GM21717 (cell line): Measurements from ENCODE around the gene NPBWR2.

Experiments used
- ATAC-seq: cut with Tn5 transposase; IDR thresholded peaks from one replicate; pipeline ENCODE4 v1.9.1; 2021; ENCODE audit warnings: mild to moderate bottlenecking, moderate library complexity; ENCODE audit not compliant: unreplicated experiment

NPBWR2 gene

GRCh38 chr20:64074963-64075362, 32.4 kb downstream of the NPBWR2 start:
- no peak for ATAC-seq

GRCh38 chr20:64074184-64074789, 33.1 kb downstream of the NPBWR2 start:
- ATAC-seq = no peak

GRCh38 chr20:64073476-64074183, 33.7 kb downstream of the NPBWR2 start:
- no peak for ATAC-seq

GRCh38 chr20:64072498-64073063, 34.8 kb downstream of the NPBWR2 start:
- no peak for ATAC-seq

- ATAC-seq = no peak
Observed at GRCh38 chr20:64071341-64072332, 35.7 kb downstream of the NPBWR2 start.

- ATAC-seq = no peak
Observed at GRCh38 chr20:64070244-64070993, 36.9 kb downstream of the NPBWR2 start.

- no peak for ATAC-seq
Observed at GRCh38 chr20:64069614-64070243, 37.6 kb downstream of the NPBWR2 start.

- no peak for ATAC-seq
Observed at GRCh38 chr20:64069209-64069613, 38.2 kb downstream of the NPBWR2 start.

GRCh38 chr20:64068386-64069208, 38.8 kb downstream of the NPBWR2 start:
- ATAC-seq = no peak

GRCh38 chr20:64067733-64068307, 39.5 kb downstream of the NPBWR2 start:
- ATAC-seq = no peak

GRCh38 chr20:64067005-64067632, 40.2 kb downstream of the NPBWR2 start:
- no peak for ATAC-seq

GRCh38 chr20:64065974-64066343, 41.4 kb downstream of the NPBWR2 start:
- ATAC-seq = no peak

GRCh38 chr20:64065062-64065973, 42.0 kb downstream of the NPBWR2 start:
- ATAC-seq = no peak

GRCh38 chr20:64064145-64064698, 43.1 kb downstream of the NPBWR2 start:
- no peak for ATAC-seq

GRCh38 chr20:64063389-64064144, 43.8 kb downstream of the NPBWR2 start:
- ATAC-seq = no peak
